ENCODE measurements around the gene RBPMS2.

DNA sequence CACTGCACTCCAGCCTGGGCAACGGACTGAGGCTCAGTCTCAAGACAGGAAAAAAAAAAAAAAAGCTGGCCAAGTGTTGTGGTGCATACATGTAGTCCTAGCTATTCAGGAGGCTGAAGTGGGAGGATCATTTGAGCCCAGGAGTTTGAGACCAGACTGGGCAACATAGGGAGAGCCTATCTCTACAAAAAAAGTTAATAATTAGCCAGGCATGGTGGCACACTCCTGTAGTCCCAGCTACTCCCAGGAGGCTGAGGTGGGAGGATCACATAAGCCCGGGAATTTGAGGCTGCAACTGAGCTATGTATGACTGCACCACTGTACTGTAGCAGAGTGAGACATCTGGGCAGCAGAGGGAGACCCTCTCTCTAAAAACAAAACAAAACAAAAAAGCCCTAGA lies 58.9 kb downstream of the RBPMS2 start:
- TF ChIP-seq, protein P1, sequence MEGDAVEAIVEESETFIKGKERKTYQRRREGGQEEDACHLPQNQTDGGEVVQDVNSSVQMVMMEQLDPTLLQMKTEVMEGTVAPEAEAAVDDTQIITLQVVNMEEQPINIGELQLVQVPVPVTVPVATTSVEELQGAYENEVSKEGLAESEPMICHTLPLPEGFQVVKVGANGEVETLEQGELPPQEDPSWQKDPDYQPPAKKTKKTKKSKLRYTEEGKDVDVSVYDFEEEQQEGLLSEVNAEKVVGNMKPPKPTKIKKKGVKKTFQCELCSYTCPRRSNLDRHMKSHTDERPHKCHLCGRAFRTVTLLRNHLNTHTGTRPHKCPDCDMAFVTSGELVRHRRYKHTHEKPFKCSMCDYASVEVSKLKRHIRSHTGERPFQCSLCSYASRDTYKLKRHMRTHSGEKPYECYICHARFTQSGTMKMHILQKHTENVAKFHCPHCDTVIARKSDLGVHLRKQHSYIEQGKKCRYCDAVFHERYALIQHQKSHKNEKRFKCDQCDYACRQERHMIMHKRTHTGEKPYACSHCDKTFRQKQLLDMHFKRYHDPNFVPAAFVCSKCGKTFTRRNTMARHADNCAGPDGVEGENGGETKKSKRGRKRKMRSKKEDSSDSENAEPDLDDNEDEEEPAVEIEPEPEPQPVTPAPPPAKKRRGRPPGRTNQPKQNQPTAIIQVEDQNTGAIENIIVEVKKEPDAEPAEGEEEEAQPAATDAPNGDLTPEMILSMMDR (conservative IDR thresholded peaks at IDR 0.05 in 1 of 2, IDR thresholded peaks at IDR 0.05 in 1 of 2; ENCODE audit: low read depth in 1 of 2, low read length in 2 of 2), result no peak
- TF ChIP-seq EZH2 (IDR thresholded peaks at IDR 0.05; ENCODE audit: low read length, missing control alignments), result no peak
